IPS-20b (cell line): ENCODE data around the gene CRTC2.

Experiments
- H3K27ac ChIP-seq: one replicate; pipeline ENCODE4 v1.5.1; 2013; ENCODE audit warnings: low read length
- H3K27me3 ChIP-seq: 2 replicates; pipeline ENCODE4 v1.6.1; 2013; ENCODE audit warnings: mild to moderate bottlenecking, low read length, inconsistent platforms; ENCODE audit not compliant: insufficient read depth
- H3K36me3 ChIP-seq: 2 replicates; pipeline ENCODE4 v1.6.1; 2013; ENCODE audit warnings: low read depth, mild to moderate bottlenecking, inconsistent platforms, low read length, moderate library complexity; ENCODE audit not compliant: insufficient read depth
- H3K4me1 ChIP-seq: 2 replicates; pipeline ENCODE4 v1.6.1; 2013; ENCODE audit warnings: mild to moderate bottlenecking, control low read depth, inconsistent platforms, low read length, moderate library complexity; ENCODE audit not compliant: insufficient read depth
- H3K4me3 ChIP-seq: 2 replicates; pipeline ENCODE4 v1.5.1; 2013; ENCODE audit warnings: mild to moderate bottlenecking, low read length, inconsistent platforms
- H3K9ac ChIP-seq: 2 replicates; pipeline ENCODE4 v1.6.1; 2013; ENCODE audit warnings: low read depth, mild to moderate bottlenecking, inconsistent platforms, low read length, moderate library complexity
- H3K9me3 ChIP-seq: 2 replicates; pipeline ENCODE4 v1.6.1; 2013; ENCODE audit warnings: mild to moderate bottlenecking, low read depth, low read length, inconsistent platforms; ENCODE audit not compliant: insufficient read depth

Gene CRTC2

DNA sequence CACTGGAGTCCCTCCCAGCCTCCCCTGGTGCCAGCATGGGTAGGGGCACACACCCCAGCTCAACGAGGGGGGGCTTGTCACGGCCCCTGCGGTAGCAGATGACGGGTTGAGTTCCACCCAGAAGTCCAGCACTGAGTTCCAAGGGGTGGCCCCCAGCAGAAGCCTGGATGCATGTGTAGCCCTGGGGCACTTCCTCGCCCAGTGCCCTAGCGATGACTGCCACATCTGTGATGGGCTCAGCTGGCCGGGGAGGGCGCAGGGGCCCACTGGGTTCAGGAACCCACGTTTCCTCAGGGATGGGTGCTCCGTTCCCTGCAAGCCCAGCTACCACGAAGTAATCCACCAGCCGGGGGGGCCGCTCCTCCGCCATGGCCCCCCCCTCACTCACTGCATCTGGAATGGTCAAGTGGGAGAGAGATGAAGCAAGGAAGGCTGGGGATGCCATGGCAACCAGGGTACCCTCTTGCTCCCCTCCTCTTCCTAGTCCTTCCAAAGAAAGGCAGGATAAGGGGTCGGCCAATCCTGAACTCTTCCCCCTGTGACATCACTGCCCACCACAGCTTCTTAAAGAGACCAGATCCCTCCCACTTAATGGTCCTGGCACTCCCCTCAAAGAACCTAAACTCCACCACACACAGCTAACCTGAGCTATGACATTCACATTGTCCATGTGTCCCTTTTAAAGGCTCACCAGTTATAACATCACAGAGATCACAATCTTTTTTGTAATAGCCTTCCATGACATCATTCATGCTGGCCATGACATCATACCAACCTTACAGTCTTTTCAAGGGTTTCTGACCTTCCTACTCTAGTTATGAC, 14.2 kb downstream of the CRTC2 start:
- no peak overlapping the region for H3K9ac ChIP-seq
- no peak overlapping the region for H3K4me3 ChIP-seq
- no peaks in the 10 kb centered on the region for H3K4me1 ChIP-seq
- peaks cover 63% of the 10 kb centered on the region for H3K36me3 ChIP-seq
- no peaks in the 10 kb centered on the region for H3K27me3 ChIP-seq
- no peaks in the 10 kb centered on the region for H3K9me3 ChIP-seq
- H3K27ac ChIP-seq = no peak overlapping the region

DNA sequence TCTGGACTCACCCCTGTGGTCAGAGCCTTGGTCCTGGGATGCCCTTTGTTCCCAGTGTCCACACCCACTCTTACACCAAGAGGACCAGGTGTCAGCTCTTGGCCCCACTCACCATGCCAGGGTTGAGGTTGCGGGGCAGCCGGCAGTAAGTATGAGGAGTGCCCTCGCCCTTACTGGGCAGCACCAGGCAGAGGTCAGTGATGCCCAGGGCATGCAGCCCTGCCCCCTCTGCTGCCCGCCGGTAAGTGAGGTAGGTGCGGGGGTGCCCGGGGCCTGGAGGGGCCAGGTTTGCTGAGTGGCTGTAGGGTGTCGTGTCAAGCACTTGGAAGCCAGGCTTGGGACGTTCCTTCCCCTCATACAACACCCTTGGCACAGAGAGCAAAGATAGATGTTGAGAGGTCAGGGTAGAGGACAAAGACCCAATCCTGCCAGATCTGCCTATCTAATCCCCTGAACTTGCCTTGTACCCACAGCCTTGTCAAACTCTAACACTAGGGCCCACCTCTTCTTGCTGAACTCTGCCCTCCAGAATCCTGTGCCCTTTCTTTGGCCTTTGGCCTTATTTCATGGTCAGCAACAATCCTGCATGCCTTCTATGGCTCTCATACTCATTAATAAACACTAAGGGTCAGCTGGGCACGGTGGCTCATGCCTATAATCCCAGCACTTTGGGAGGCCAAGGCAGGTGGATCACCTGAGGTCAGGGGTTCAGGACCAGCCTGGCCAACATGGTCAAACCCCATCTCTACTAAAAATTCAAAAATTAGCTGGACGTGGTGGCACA, 15.5 kb downstream of the CRTC2 start:
- H3K4me1 ChIP-seq = no peaks in the 10 kb centered on the region
- no peak overlapping the region for H3K4me3 ChIP-seq
- H3K36me3 ChIP-seq = peaks cover 57% of the 10 kb centered on the region
- H3K27me3 ChIP-seq = no peaks in the 10 kb centered on the region
- H3K27ac ChIP-seq = no peak overlapping the region
- H3K9ac ChIP-seq = no peak overlapping the region
- H3K9me3 ChIP-seq = no peaks in the 10 kb centered on the region

DNA sequence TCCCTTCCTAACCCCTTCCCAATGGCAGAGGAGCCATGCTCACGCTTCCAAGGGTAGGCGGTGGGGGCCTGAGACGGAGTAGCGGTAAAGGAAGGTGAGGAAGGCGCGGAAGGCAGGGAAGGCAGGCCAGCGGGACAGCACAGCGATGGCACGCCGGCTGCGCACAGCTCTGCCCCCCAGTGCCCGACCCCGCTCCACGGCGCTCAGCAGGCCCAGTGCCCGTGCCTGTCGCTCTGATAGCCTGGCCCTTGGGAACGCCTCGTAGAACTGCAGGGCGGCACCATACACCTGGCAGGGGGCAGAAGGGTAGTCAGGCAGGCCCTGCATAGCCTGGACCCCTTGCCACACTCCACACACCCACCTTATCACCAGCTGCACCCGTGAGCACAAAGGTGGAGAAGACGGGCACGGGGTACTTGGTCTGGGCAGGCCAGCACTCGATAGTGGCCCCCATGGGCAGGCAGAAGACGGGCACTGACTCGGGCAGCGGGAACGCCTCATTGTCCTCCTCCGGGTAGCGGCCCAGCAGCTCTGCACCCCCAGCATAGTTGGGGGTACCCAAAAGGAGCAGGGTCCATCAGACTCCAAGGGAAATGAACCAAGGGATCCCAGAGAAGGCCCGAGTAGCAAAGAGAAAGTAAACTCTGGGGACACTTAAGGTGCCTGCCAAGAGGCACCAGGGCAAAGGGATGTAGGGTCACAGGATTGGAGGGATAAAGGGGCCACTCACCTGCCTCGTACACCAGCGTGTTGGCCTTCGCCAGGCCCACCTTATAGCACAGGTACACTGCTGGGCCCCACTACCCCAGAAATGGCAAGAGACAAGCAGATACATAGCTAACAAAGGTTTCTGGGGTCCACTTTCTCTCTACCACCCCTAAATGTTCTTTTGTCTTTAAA, 16.3 kb downstream of the CRTC2 start:
- H3K36me3 ChIP-seq = peaks cover 58% of the 10 kb centered on the region
- no peak overlapping the region for H3K4me3 ChIP-seq
- no peak overlapping the region for H3K27ac ChIP-seq
- no peaks in the 10 kb centered on the region for H3K9me3 ChIP-seq
- no peaks in the 10 kb centered on the region for H3K27me3 ChIP-seq
- H3K4me1 ChIP-seq = no peaks in the 10 kb centered on the region
- H3K9ac ChIP-seq = no peak overlapping the region

DNA sequence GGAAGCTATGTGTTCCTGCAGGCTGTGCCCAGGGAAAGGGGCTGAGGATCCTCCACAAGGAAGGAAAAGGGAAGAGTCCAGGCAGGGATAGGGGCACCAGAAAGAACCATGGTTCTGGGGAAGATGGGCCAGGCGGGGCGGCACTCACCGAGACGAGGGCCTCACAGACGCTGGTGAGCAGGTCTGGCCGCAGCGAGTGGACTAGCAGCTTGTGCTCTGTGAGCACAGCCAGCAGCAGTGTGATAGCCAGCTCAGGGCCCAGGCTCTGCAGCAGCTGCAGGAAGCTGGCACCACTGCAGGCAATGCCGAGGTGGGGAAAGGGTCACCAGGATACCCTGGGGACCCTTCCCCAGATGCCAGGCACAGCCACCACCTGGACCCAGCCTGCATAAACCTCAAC, 17.7 kb downstream of the CRTC2 start:
- Histone ChIP-seq H3K9ac (no peak overlapping the region), H3K4me3 (no peak overlapping the region), H3K36me3 (peaks cover 70% of the 10 kb centered on the region), H3K27ac (no peak overlapping the region), H3K9me3 (no peaks in the 10 kb centered on the region), H3K4me1 (no peaks in the 10 kb centered on the region), H3K27me3 (no peaks in the 10 kb centered on the region)

DNA sequence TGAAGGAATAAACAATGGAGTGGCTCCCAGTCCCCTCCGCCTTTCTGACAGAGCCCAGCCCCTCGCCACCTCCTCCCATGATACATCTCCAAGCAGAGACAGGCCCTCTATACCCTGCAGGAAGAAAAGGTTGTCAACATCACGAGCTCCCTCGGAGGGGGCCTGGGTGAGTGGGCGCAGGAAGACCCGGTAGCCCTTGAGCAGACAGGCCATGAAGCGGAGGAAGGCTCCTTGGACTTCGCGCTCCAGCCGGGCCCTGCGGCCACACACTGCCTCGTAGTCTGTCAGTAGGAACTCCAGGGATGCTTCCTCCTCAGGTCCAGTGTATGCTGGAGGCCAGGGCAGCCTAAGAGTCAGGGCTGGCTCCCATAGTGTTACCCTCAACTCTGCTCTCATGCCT, 18.9 kb downstream of the CRTC2 start:
- no peak overlapping the region for H3K27ac ChIP-seq
- no peak overlapping the region for H3K9ac ChIP-seq
- no peaks in the 10 kb centered on the region for H3K9me3 ChIP-seq
- no peaks in the 10 kb centered on the region for H3K4me1 ChIP-seq
- no peak overlapping the region for H3K4me3 ChIP-seq
- H3K27me3 ChIP-seq = no peaks in the 10 kb centered on the region
- H3K36me3 ChIP-seq = peaks cover 81% of the 10 kb centered on the region

DNA sequence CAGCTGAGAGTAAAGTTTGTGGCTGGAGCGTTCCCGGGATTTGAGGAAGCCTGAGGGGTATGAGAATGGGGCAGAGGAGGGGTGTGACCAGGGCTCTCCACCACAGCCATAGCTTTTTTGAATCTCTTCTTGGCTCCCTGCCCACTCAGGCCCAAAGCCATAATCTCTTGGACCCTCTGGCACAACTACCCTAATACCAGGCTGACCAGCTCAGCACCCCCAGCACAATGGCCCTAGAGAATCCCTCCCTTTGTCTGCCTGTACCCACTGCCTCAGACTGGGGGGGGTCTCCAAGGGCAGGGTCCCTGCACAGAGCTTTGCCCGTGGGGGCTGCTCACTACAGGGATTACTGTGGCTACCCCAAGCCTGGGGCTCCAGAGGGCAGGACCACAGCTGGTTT, 19.4 kb downstream of the CRTC2 start:
- Histone ChIP-seq H3K9ac (no peak overlapping the region), H3K4me3 (no peak overlapping the region), H3K4me1 (no peaks in the 10 kb centered on the region), H3K36me3 (peaks cover 84% of the 10 kb centered on the region), H3K9me3 (no peaks in the 10 kb centered on the region), H3K27me3 (no peaks in the 10 kb centered on the region), H3K27ac (no peak overlapping the region)

DNA sequence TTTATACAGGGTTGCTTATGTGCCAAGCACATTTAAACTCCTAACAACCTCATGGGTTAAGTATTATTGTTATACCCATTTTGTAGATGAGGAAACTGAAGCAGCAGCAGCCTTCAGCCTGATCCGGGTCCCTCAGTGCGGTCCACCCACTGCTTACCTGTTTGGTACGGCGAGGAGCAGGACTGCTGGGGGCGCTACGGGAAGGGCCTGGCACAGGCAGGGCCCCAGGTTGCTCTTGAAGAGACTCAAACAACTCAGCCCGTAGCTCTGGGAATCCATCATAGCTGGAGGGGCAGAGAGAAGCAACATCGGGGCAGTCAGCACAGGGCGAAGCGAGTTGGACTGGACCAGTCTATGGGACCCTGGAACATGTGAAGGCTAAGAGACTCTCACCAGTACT, 21.1 kb downstream of the CRTC2 start:
- Histone ChIP-seq H3K36me3 (peaks cover 87% of the 10 kb centered on the region), H3K27ac (no peak overlapping the region), H3K4me1 (no peaks in the 10 kb centered on the region), H3K27me3 (no peaks in the 10 kb centered on the region), H3K9me3 (no peaks in the 10 kb centered on the region), H3K9ac (no peak overlapping the region), H3K4me3 (no peak overlapping the region)

DNA sequence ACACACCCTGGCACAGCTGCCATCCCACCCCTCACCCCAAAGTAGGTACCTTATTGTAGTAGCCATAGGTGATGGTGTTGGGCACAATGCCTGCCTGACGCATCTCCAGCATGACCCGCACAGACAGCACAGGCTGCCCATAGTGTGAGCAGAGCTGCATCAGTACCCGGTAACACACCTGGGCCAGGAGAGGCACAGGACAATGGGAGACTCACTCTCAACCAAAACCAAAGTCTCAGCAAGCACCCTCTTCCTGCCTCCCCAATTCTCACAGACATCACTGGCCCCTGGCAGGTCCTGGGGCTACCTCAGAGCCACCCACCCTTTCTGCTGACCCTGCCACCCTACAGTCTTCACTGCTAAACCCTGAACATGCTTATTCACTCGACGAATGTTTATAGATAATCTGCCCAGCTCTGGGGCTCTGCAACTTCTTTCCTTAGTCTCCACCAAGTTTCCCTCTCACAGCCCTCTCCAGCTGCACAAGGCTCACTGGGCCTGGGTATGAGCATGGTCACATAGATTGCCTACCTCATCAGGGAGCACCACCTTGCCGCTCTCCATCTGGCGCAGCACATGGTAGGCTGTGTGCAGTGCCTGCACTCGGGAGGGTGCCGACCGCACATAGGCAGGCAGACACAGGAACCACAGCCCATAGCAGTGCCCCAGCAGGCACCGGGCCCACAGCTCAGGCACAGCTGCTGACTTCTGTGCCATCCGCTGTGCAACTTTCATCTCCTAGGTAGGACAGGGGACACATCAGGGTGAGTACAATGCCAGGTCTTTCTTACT, 22.2 kb downstream of the CRTC2 start:
- Histone ChIP-seq H3K4me3 (no peak overlapping the region), H3K27ac (no peak overlapping the region), H3K36me3 (peaks cover 85% of the 10 kb centered on the region), H3K4me1 (no peaks in the 10 kb centered on the region), H3K9ac (no peak overlapping the region), H3K27me3 (no peaks in the 10 kb centered on the region), H3K9me3 (no peaks in the 10 kb centered on the region)

DNA sequence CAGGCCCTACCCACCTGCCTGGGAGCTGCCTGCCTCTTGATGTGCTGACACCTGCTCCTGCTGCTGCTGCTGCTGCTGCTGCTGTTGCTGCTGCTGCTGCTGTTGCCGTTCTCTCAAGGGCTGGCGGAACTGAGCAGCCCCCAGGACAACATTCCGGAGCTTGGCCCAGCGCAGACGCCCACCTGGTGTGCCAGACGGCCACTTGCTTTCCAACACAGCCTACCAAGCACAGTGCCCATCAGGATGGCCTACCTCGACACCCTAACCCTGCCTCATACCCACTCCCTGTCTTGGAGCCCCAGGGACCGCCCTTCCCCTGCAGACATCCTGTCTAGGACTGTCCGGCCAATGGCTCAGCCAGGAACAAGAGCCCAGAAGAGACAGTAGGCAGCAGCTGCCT, 23.7 kb downstream of the CRTC2 start:
- H3K27ac ChIP-seq = no peak overlapping the region

DNA sequence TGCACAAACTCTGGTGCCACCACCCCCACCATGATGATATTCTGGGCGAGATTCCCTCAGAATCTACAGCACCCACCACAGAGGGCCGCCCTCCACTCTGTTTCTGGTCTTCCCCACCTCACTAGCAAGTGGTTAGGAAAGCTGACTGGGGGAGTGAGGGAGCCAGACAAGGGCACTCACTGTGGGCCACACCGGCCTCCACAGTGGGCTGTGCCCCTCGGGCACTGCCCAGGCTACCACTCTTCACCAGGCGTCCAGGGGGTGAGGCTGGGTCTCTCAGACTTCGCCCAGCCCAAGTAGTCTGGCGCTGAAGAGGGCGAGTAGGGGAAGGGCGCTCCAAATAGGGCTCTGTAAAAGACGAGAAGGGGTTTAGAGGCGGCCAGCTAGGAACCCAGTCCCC, 24.5 kb downstream of the CRTC2 start:
- Histone ChIP-seq H3K36me3 (peaks cover 81% of the 10 kb centered on the region), H3K4me1 (no peaks in the 10 kb centered on the region), H3K9me3 (no peaks in the 10 kb centered on the region), H3K27ac (no peak overlapping the region), H3K4me3 (no peak overlapping the region), H3K27me3 (no peaks in the 10 kb centered on the region), H3K9ac (no peak overlapping the region)

More for the DNA sequence above, 23.7 kb downstream of the CRTC2 start:
- H3K36me3 ChIP-seq = peaks cover 85% of the 10 kb centered on the region
- no peak overlapping the region for H3K9ac ChIP-seq
- H3K4me3 ChIP-seq = no peak overlapping the region
- no peaks in the 10 kb centered on the region for H3K9me3 ChIP-seq
- no peaks in the 10 kb centered on the region for H3K4me1 ChIP-seq
- no peaks in the 10 kb centered on the region for H3K27me3 ChIP-seq

DNA sequence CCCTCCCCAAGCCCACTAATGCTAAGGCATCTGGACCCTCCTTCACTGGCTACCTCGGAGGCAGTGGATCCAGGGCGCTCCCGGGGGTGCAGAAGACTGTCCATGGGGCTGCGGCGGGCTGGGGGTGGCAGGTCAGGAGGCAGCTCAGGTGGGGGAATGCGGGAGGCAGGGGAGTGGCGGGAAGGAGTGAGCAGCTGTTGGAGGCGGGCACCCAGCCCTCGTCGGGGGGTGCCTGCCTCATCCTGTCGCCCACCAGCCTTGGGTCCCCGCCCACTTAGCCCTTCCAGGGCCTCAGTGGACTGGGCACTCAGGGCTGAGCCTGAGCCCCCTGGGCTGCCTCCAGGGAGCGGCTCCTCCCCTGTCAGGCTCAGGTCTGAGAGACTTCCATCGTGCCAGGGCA, 25.0 kb downstream of the CRTC2 start:
- Histone ChIP-seq H3K27me3 (no peaks in the 10 kb centered on the region), H3K36me3 (peaks cover 77% of the 10 kb centered on the region), H3K4me3 (no peak overlapping the region), H3K9ac (no peak overlapping the region), H3K27ac (no peak overlapping the region), H3K4me1 (no peaks in the 10 kb centered on the region), H3K9me3 (no peaks in the 10 kb centered on the region)
